ENCODE results near the gene WNT10A.

DNA sequence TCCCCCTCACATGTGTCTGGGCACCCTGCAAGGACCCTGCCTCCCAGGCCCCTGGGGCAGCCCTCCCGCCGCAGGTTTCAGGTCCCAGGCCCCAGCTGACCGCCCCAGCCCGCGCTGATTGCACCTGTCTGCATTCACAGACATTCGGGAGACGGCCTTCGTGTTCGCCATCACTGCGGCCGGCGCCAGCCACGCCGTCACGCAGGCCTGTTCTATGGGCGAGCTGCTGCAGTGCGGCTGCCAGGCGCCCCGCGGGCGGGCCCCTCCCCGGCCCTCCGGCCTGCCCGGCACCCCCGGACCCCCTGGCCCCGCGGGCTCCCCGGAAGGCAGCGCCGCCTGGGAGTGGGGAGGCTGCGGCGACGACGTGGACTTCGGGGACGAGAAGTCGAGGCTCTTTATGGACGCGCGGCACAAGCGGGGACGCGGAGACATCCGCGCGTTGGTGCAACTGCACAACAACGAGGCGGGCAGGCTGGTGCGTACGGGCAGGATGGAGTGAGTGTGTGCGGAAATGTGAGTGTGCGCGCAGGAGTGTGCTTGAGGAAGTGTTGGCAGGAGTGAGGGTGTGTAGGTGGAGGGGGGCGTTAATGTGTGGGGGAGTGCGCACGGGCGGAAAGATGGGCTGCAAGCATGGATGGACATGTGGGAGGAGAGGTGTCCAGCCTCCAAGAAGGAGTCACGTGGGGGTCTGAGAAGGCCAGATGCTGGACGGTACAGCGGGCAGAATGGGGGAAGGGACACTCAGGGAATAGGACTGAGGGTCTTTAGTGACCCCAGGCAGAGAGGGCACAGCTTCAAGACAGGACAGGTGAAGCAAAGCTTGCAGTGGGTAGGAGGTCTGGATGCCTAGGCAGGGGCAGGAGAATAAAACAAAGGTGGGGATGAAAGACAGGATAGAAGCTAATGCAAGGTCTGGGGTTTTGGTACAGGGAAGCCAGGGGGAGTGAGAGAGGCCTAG lies 9.0 kb upstream of the WNT10A start:
- TF ChIP-seq CTCF (IDR thresholded peaks at IDR 0.05): no peak
- TF ChIP-seq POLR2AphosphoS5 (IDR thresholded peaks at IDR 0.05): no peak
- no peak for TF ChIP-seq POLR2A (IDR thresholded peaks at IDR 0.05)
